ENCODE measurements around the gene SMYD5.
A peak's percentile ranks its signal among the peaks of the same experiment; 100 is the strongest.

Gene SMYD5

DNA sequence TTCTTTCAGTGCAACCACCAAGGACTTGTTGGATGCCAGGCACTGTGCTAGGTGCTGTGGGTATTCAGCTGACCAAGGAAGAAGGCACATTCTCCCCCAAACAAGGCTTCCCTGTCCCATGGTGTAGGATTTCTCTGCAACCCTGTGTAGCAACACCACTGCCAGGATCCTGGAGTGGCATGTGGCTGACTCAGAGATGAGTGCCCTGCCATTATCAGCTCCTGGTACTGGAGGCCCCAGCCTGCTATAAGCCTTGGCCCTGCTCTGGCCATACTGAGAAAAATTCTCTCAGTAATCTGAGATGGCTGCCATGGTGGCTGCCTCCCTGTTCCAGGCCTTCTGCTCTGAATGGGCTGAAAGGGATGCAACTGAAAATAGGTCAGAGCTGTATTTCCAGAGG lies 4.3 kb downstream of the SMYD5 start:
- no peak overlapping the region for H3K4me3 ChIP-seq (replicated peaks; ENCODE audit: low read depth, low read length)
- no peak for DNase-seq (ENCODE audit: extremely low read depth, low read depth)

GRCh38 chr2:73223821-73224220 lies 9.8 kb downstream of the SMYD5 start:
- no peak overlapping the region for H3K4me3 ChIP-seq (replicated peaks; ENCODE audit: low read depth, low read length)
- no peak for DNase-seq (ENCODE audit: extremely low read depth, low read depth)
- TF ChIP-seq CTCF (IDR thresholded peaks at IDR 0.05; ENCODE audit: low read depth, low read length, missing control alignments): no peak

More for the DNA sequence above, 4.3 kb downstream of the SMYD5 start:
- no peak for TF ChIP-seq CTCF (IDR thresholded peaks at IDR 0.05; ENCODE audit: low read depth, low read length, missing control alignments)

- H3K4me3 ChIP-seq (replicated peaks; ENCODE audit: low read depth, low read length): no peak overlapping the region
- no peak for TF ChIP-seq CTCF (IDR thresholded peaks at IDR 0.05; ENCODE audit: low read depth, low read length, missing control alignments)
- no peak for DNase-seq (ENCODE audit: extremely low read depth, low read depth)
Observed at GRCh38 chr2:73225513-73226360, 11.7 kb downstream of the SMYD5 start.

DNA sequence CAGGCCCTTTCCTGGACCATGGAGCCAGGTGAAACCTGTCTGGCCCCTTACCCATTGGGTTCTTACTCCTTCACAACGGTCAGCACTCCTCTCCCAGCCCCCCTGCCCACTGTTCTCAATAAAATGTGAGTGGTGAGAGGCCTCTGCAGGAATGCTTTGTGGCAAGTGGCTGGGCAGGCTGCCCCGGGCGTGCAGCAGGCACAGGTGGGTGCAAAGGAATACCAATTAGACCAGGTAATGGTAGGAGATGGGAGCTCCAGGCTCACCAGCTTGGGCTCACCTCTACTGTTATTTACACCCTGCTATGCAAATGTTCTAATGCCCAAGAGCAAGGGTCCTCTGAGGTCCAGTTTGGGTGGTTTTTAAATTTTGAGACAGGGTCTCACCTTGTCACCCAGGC lies 13.0 kb downstream of the SMYD5 start:
- no peak overlapping the region for H3K4me3 ChIP-seq (replicated peaks; ENCODE audit: low read depth, low read length)
- no peak for TF ChIP-seq CTCF (IDR thresholded peaks at IDR 0.05; ENCODE audit: low read depth, low read length, missing control alignments)
- DNase-seq (ENCODE audit: extremely low read depth, low read depth): no peak

DNA sequence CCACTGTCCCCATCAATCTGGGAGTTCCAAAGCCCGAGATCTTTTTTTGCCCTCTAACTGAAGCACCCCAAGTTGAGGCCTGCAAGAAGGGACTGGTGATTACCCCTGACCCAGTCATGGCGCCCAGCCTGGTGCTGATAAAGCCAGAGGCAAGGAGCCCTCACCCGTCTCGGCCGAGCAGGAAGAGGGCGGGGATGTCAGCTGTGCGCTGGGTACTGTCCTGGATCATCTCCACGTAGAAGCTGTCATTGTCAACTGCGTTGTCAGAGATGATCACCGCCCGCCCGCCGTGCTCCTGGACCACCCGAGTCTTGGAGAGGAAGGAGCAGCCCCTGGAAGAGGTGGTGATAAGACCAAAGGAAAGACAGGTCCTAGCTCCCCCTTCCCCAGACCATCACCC lies 14.6 kb downstream of the SMYD5 start:
- no peak overlapping the region for H3K4me3 ChIP-seq (replicated peaks; ENCODE audit: low read depth, low read length)
- no peak for DNase-seq (ENCODE audit: extremely low read depth, low read depth)
- TF ChIP-seq CTCF (IDR thresholded peaks at IDR 0.05; ENCODE audit: low read depth, low read length, missing control alignments): no peak

- TF ChIP-seq CTCF (IDR thresholded peaks at IDR 0.05; ENCODE audit: low read depth, low read length, missing control alignments): no peak
- DNase-seq (ENCODE audit: extremely low read depth, low read depth): no peak
- H3K4me3 ChIP-seq (replicated peaks; ENCODE audit: low read depth, low read length): peak overlapping the region; percentile 98
Observed at GRCh38 chr2:73232403-73233153, 18.5 kb downstream of the SMYD5 start.

Measured in HFF-Myc (cell line).